K562 (cell line): ENCODE results near the gene DLL4. TPM values are rescaled to one million over a fixed set of nuclear protein-coding genes. Genes with fewer than 3 reads are reported as not detected.

Experiments
- BMI1 ChIP-seq: fragments of 150-350 bp; IDR thresholded peaks from 2 replicates; pipeline ENCODE4 v1.6.1; 2014; ENCODE audit warnings: low read length
- DDX20 ChIP-seq: fragments of 450-650 bp; IDR thresholded peaks from 2 replicates; pipeline ENCODE4 v1.6.1; 2016; ENCODE audit warnings: missing genetic modification characterization, low read depth, mild to moderate bottlenecking, missing compliant biosample characterization, moderate library complexity
- ELK1 ChIP-seq: sonication (generic); formaldehyde crosslinking; IDR thresholded peaks from 2 replicates; pipeline ENCODE4 v1.8.1; 2022; ENCODE audit warnings: missing genetic modification reagents
- ERF ChIP-seq: fragments of 450-650 bp; formaldehyde crosslinking; IDR thresholded peaks from 2 replicates; pipeline ENCODE4 v1.4.0; 2020; ENCODE audit warnings: mild to moderate bottlenecking, mixed read lengths
- GABPA ChIP-seq: fragments of 200-800 bp; sonication (Bioruptor generic); conservative IDR thresholded peaks from 2 replicates; pipeline ENCODE4 v1.6.1; 2016; ENCODE audit warnings: low read depth, missing genetic modification characterization, missing compliant biosample characterization
- GTF2E2 ChIP-seq: fragments of 200-800 bp; sonication (Bioruptor generic); IDR thresholded peaks from 2 replicates; pipeline ENCODE4 v1.6.1; 2016; ENCODE audit warnings: missing genetic modification characterization, missing compliant biosample characterization
- KHSRP ChIP-seq: fragments of 450-650 bp; IDR thresholded peaks from 2 replicates; pipeline ENCODE4 v1.6.1; 2017
- MLLT1 ChIP-seq, 2 experiments: fragments of 450-650 bp; IDR thresholded peaks; 2 replicates each; pipeline ENCODE4 v1.6.1; 2016
- NELFE ChIP-seq: IDR thresholded peaks from 2 replicates; pipeline ENCODE4 v1.6.1; 2011; ENCODE audit warnings: mild to moderate bottlenecking; ENCODE audit not compliant: insufficient read depth, insufficient read length
- NEUROD1 ChIP-seq: fragments of 150-350 bp; IDR thresholded peaks from 2 replicates; pipeline ENCODE4 v1.6.1; 2014; ENCODE audit warnings: borderline replicate concordance, low read length, low read depth; ENCODE audit not compliant: partially characterized antibody
- PBX2 ChIP-seq, 2 experiments: IDR thresholded peaks in 1 of 2; conservative IDR thresholded peaks in 1 of 2; 2 replicates each; pipeline ENCODE4 v1.6.1; 2016; ENCODE audit warnings: low read depth in 2 of 2, mild to moderate bottlenecking in 1 of 2, missing compliant biosample characterization in 1 of 2, missing genetic modification characterization in 1 of 2, moderate library complexity in 1 of 2
- PHF21A ChIP-seq: fragments of 450-650 bp; IDR thresholded peaks from 2 replicates; pipeline ENCODE4 v1.6.1; 2017; ENCODE audit warnings: low read depth, borderline replicate concordance
- POLR2H ChIP-seq: IDR thresholded peaks from 2 replicates; pipeline ENCODE4 v1.6.1; 2016; ENCODE audit warnings: missing genetic modification characterization, low read depth, mild to moderate bottlenecking, control low read depth, missing compliant biosample characterization, moderate library complexity
- RBM14 ChIP-seq: fragments of 200-400 bp; formaldehyde crosslinking; IDR thresholded peaks from 2 replicates; pipeline ENCODE4 v1.6.1; 2018; ENCODE audit warnings: low read depth, mild to moderate bottlenecking, low read length, moderate library complexity, borderline replicate concordance; ENCODE audit not compliant: insufficient read depth
- SMAD3 ChIP-seq: fragments of 450-650 bp; formaldehyde crosslinking; conservative IDR thresholded peaks from 2 replicates; pipeline ENCODE4 v1.4.0; 2020; ENCODE audit warnings: mild to moderate bottlenecking
- SRF ChIP-seq, 2 experiments: fragments of 250-450, 450-650 bp in 1 of 2; sonication (Bioruptor Pico) in 1 of 2; sonication (generic) in 1 of 2; formaldehyde crosslinking; IDR thresholded peaks; 2 replicates each; pipeline versions ENCODE4 v1.5.0 to v1.5.1; 2020 to 2022; ENCODE audit warnings: mild to moderate bottlenecking in 1 of 2, missing genetic modification reagents in 1 of 2
- TEAD4 ChIP-seq, 2 experiments: sonication (generic) in 1 of 2; formaldehyde crosslinking in 1 of 2; IDR thresholded peaks; 2 replicates each; pipeline versions ENCODE4 v1.6.1 to v1.8.0; 2012 to 2022; ENCODE audit warnings: borderline replicate concordance in 1 of 2, inconsistent platforms in 1 of 2, low read length in 1 of 2, mild to moderate bottlenecking in 1 of 2, missing genetic modification reagents in 1 of 2
- ZC3H8 ChIP-seq: fragments of 450-650 bp; IDR thresholded peaks from 2 replicates; pipeline ENCODE4 v1.6.1; 2017
- ZNF212 ChIP-seq: fragments of 450-650 bp; formaldehyde crosslinking; IDR thresholded peaks from 2 replicates; pipeline ENCODE4 v1.4.0; 2020; ENCODE audit warnings: mild to moderate bottlenecking
- ZNF224 ChIP-seq: sonication (generic); formaldehyde crosslinking; IDR thresholded peaks from 2 replicates; pipeline ENCODE4 v1.8.0; 2022; ENCODE audit warnings: mild to moderate bottlenecking, missing genetic modification reagents
- polyA plus RNA-seq, 8 experiments: library from polyadenylated mRNA; depleted of rRNA in 4 of 8; stranded (reverse) in 5 of 8; unstranded in 3 of 8; fragments of >200 nt; fragmentation: Nextera tagmentation in 2 of 8; fragmentation: Illumina TruSeq in 1 of 8; extraction: Ambion mirVana in 2 of 8; extraction: Trizol in 1 of 8; gene quantifications; 2 replicates each; pipeline versions ENCODE4 v1.2.1 to v1.2.3, GENCODE V29; 2011 to 2014; ENCODE audit warnings: inconsistent platforms in 1 of 8, missing spikeins in 1 of 8
- total RNA-seq, 7 experiments: library from RNA; depleted of rRNA in 6 of 7; stranded (reverse); fragments of >200 nt in 6 of 7; fragmentation: Illumina TruSeq in 2 of 7; extraction: Trizol in 2 of 7; gene quantifications; 2 replicates each; pipeline versions ENCODE4 v1.2.1 to v1.2.3, GENCODE V29; 2011 to 2021; ENCODE audit warnings: low replicate concordance in 1 of 7
- TF ChIP-seq, protein P1 (sequence below): fragments of 250-450 bp; sonication (Bioruptor Pico); IDR thresholded peaks from 2 replicates; pipeline ENCODE4 v1.4.0; 2020; ENCODE audit warnings: mild to moderate bottlenecking

The DLL4 gene
- total and polyA plus RNA-seq, 9 of the 15 experiments (the other 6 are each of a cell fraction or from before 2014, with no cell fraction given): 0.04 to 1.1 (median 0.41) TPM; not detected in 1

GRCh38 chr15:40894681-40895448, 34.3 kb upstream of the DLL4 start (continued):
- TF ChIP-seq MLLT1 (IDR thresholded peaks at IDR 0.05): no peak
- TF ChIP-seq TEAD4 (IDR thresholded peaks at IDR 0.05; ENCODE audit: low read length): peak; percentile 12; the same call in 1 of the 2 replicates
- TF ChIP-seq TEAD4 (CRISPR knock-in tag; IDR thresholded peaks at IDR 0.05; ENCODE audit: borderline replicate concordance): no peak
- TF ChIP-seq NEUROD1: peak; percentile 35
- no peak for TF ChIP-seq SRF (CRISPR knock-in tag; IDR thresholded peaks at IDR 0.05)
- TF ChIP-seq KHSRP: no peak
- TF ChIP-seq POLR2H: no peak
- TF ChIP-seq NELFE: no peak
- no peak for TF ChIP-seq ZNF224
- TF ChIP-seq ZNF212 (CRISPR knock-in tag): no peak
- TF ChIP-seq ERF: no peak
- no peak for TF ChIP-seq PBX2 (CRISPR knock-in tag; IDR thresholded peaks at IDR 0.05; ENCODE audit: low read depth)
- TF ChIP-seq PBX2 (tag; conservative IDR thresholded peaks at IDR 0.05; ENCODE audit: low read depth): no peak
- no peak for TF ChIP-seq ELK1
- TF ChIP-seq, protein P1, sequence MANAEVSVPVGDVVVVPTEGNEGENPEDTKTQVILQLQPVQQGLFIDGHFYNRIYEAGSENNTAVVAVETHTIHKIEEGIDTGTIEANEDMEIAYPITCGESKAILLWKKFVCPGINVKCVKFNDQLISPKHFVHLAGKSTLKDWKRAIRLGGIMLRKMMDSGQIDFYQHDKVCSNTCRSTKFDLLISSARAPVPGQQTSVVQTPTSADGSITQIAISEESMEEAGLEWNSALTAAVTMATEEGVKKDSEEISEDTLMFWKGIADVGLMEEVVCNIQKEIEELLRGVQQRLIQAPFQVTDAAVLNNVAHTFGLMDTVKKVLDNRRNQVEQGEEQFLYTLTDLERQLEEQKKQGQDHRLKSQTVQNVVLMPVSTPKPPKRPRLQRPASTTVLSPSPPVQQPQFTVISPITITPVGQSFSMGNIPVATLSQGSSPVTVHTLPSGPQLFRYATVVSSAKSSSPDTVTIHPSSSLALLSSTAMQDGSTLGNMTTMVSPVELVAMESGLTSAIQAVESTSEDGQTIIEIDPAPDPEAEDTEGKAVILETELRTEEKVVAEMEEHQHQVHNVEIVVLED (CRISPR knock-in tag): no peak
- no peak for TF ChIP-seq SMAD3 (CRISPR knock-in tag)
- no peak; the same call in 1 of the 2 replicates for TF ChIP-seq PHF21A
- no peak for TF ChIP-seq BMI1
- no peak for TF ChIP-seq DDX20 (tag)
- no peak for TF ChIP-seq RBM14
- no peak for TF ChIP-seq ZC3H8
- no peak; the same call in none of the 2 replicates for TF ChIP-seq GABPA (tag)
- no peak for TF ChIP-seq GTF2E2
